H9 (cell line): ENCODE results near the gene SOWAHC. TPM values are rescaled to one million over a fixed set of nuclear protein-coding genes. Genes with fewer than 3 reads are reported as not detected.

Experiments
- DNase-seq: peaks from one replicate; pipeline ENCODE4 v3.0.0-alpha.2; 2017
- H2AFZ ChIP-seq: one replicate; pipeline ENCODE4 v1.6.1; 2013; ENCODE audit warnings: mild to moderate bottlenecking, low read length, control low read depth, moderate library complexity
- H2AK5ac ChIP-seq: 2 replicates; pipeline ENCODE4 v1.6.1; 2013; ENCODE audit warnings: low read length, control low read depth, mixed read lengths; ENCODE audit not compliant: insufficient read length
- H2BK120ac ChIP-seq: one replicate; pipeline ENCODE4 v1.6.1; 2013; ENCODE audit warnings: low read depth, mild to moderate bottlenecking, low read length, control low read depth, inconsistent platforms; ENCODE audit not compliant: poor library complexity, severe bottlenecking
- H2BK12ac ChIP-seq: 2 replicates; pipeline ENCODE4 v1.6.1; 2013; ENCODE audit warnings: low read length, control low read depth, mixed read lengths, low read depth; ENCODE audit not compliant: insufficient read length
- H2BK15ac ChIP-seq: 2 replicates; pipeline ENCODE4 v1.6.1; 2013; ENCODE audit warnings: low read depth, low read length, control low read depth
- H2BK20ac ChIP-seq: one replicate; pipeline ENCODE4 v1.6.1; 2013; ENCODE audit warnings: low read depth, mild to moderate bottlenecking, low read length, control low read depth, inconsistent platforms; ENCODE audit not compliant: poor library complexity, severe bottlenecking
- H2BK5ac ChIP-seq: 2 replicates; pipeline ENCODE4 v1.6.1; 2013; ENCODE audit warnings: low read length, control low read depth, mixed read lengths; ENCODE audit not compliant: insufficient read length
- H3K14ac ChIP-seq: 2 replicates; pipeline ENCODE4 v1.6.1; 2013; ENCODE audit warnings: low read length, control low read depth; ENCODE audit not compliant: insufficient read depth
- H3K18ac ChIP-seq: 2 replicates; pipeline ENCODE4 v1.6.1; 2013; ENCODE audit warnings: low read depth, mild to moderate bottlenecking, mixed read lengths, low read length, control low read depth; ENCODE audit not compliant: insufficient read length
- H3K23ac ChIP-seq: 2 replicates; pipeline ENCODE4 v1.6.1; 2013; ENCODE audit warnings: low read length, control low read depth, mixed read lengths, low read depth; ENCODE audit not compliant: insufficient read length
- H3K23me2 ChIP-seq: 2 replicates; pipeline ENCODE4 v1.6.1; 2013; ENCODE audit warnings: low read depth, mild to moderate bottlenecking, mixed read lengths, low read length, control low read depth; ENCODE audit not compliant: insufficient read length, poor library complexity, severe bottlenecking
- H3K27ac ChIP-seq: 2 replicates; pipeline ENCODE4 v1.5.1; 2013; ENCODE audit warnings: low read length, control low read depth, mixed read lengths, low read depth; ENCODE audit not compliant: insufficient read length
- H3K27me3 ChIP-seq: 2 replicates; pipeline ENCODE4 v1.6.1; 2013; ENCODE audit warnings: low read length, control low read depth, inconsistent platforms; ENCODE audit not compliant: insufficient read depth
- H3K4ac ChIP-seq: 2 replicates; pipeline ENCODE4 v1.6.1; 2013; ENCODE audit warnings: low read depth, mild to moderate bottlenecking, control low read depth, inconsistent platforms, low read length, moderate library complexity
- H3K4me1 ChIP-seq: 2 replicates; pipeline ENCODE4 v1.6.1; 2013; ENCODE audit warnings: low read length, control low read depth, inconsistent platforms; ENCODE audit not compliant: insufficient read depth
- H3K4me2 ChIP-seq: 2 replicates; pipeline ENCODE4 v1.6.1; 2013; ENCODE audit warnings: low read length, control low read depth, mixed read lengths; ENCODE audit not compliant: insufficient read length, insufficient read depth
- H3K56ac ChIP-seq: 2 replicates; pipeline ENCODE4 v1.6.1; 2013; ENCODE audit warnings: low read depth, mild to moderate bottlenecking, mixed read lengths, low read length, control low read depth; ENCODE audit not compliant: insufficient read length
- H3K79me1 ChIP-seq: 2 replicates; pipeline ENCODE4 v1.6.1; 2013; ENCODE audit warnings: low read depth, mild to moderate bottlenecking, moderate library complexity, low read length, control low read depth, inconsistent platforms; ENCODE audit not compliant: insufficient read depth, poor library complexity, severe bottlenecking
- H3K79me2 ChIP-seq: 2 replicates; pipeline ENCODE4 v1.6.1; 2013; ENCODE audit warnings: low read length, control low read depth, inconsistent platforms; ENCODE audit not compliant: insufficient read depth
- H3K9ac ChIP-seq: 2 replicates; pipeline ENCODE4 v1.6.1; 2013; ENCODE audit warnings: low read length, control low read depth, mixed read lengths; ENCODE audit not compliant: insufficient read length; ENCODE audit errors: extremely low read depth
- H3K9me3 ChIP-seq: one replicate; pipeline ENCODE4 v1.6.1; 2013; ENCODE audit warnings: low read depth, low read length, inconsistent platforms; ENCODE audit not compliant: control insufficient read depth
- H3T11ph ChIP-seq: one replicate; pipeline ENCODE4 v1.6.1; 2013; ENCODE audit warnings: mild to moderate bottlenecking, low read length, control low read depth, inconsistent platforms
- H4K20me1 ChIP-seq: one replicate; pipeline ENCODE4 v1.6.1; 2013; ENCODE audit not compliant: control insufficient read depth, insufficient read length, insufficient read depth
- H4K5ac ChIP-seq: 2 replicates; pipeline ENCODE4 v1.6.1; 2013; ENCODE audit warnings: low read depth, mild to moderate bottlenecking, mixed read lengths, low read length, control low read depth; ENCODE audit not compliant: insufficient read length
- H4K8ac ChIP-seq: replicated peaks from 2 replicates; pipeline ENCODE4 v1.6.1; 2013; ENCODE audit warnings: low read length, control low read depth, mixed read lengths, low read depth; ENCODE audit not compliant: insufficient read length
- H4K91ac ChIP-seq: 2 replicates; pipeline ENCODE4 v1.6.1; 2013; ENCODE audit warnings: low read depth, mild to moderate bottlenecking, moderate library complexity, mixed read lengths, low read length, control low read depth; ENCODE audit not compliant: insufficient read length
- H3K27ac Mint-ChIP-seq, 3 experiments: 2 replicates in 2 of 3; 3 replicates in 1 of 3; pipeline ENCODE4 v1.8.0; 2020 to 2021; ENCODE audit warnings: mixed read lengths in 3 of 3, mild to moderate bottlenecking in 1 of 3, moderate library complexity in 1 of 3
- H3K27me3 Mint-ChIP-seq: 2 replicates; pipeline ENCODE4 v1.8.0; 2021; ENCODE audit warnings: low read depth, mild to moderate bottlenecking, moderate library complexity, mixed read lengths
- H3K36me3 Mint-ChIP-seq, 3 experiments: 2 replicates in 2 of 3; 3 replicates in 1 of 3; pipeline ENCODE4 v1.8.0; 2020 to 2021; ENCODE audit warnings: low read depth in 3 of 3, mixed read lengths in 3 of 3; ENCODE audit not compliant: insufficient read depth in 1 of 3
- H3K4me1 Mint-ChIP-seq, 2 experiments: 2 replicates each; pipeline ENCODE4 v1.8.0; 2020; ENCODE audit warnings: mixed read lengths in 2 of 2
- H3K4me3 Mint-ChIP-seq, 2 experiments: 2 replicates in 1 of 2; 3 replicates in 1 of 2; pipeline ENCODE4 v1.8.0; 2020 to 2021; ENCODE audit warnings: mild to moderate bottlenecking in 2 of 2, mixed read lengths in 2 of 2, moderate library complexity in 1 of 2
- H3K9me3 Mint-ChIP-seq, 2 experiments: 2 replicates in 1 of 2; 3 replicates in 1 of 2; pipeline ENCODE4 v1.8.0; 2020; ENCODE audit warnings: mild to moderate bottlenecking in 2 of 2, mixed read lengths in 2 of 2, moderate library complexity in 1 of 2
- CTCF ChIP-seq: fragments of 200-600 bp; sonication (generic); conservative IDR thresholded peaks from 3 replicates; pipeline ENCODE4 v1.8.0; 2021; ENCODE audit warnings: antibody characterized with exemption, mild to moderate bottlenecking
- WGBS: extraction: QIAGEN DNeasy Blood & Tissue Kit; methylation state at CpG from one replicate; pipeline ENCODE4 v1.1.7; 2013; ENCODE audit warnings: missing lambda C conversion rate, low lambda C conversion rate, mixed read lengths; ENCODE audit not compliant: insufficient read length; ENCODE audit errors: extremely low coverage; 5-methylcytosine and 5-hydroxymethylcytosine counted together
- total RNA-seq: library from RNA; stranded (reverse); gene quantifications from 2 replicates; pipeline ENCODE4 v1.2.1, GENCODE V29; 2021

SOWAHC gene
- total RNA-seq, 1 experiment from 2014 or later, result 20.1 TPM

GRCh38 chr2:109629867-109630266 lies 15.7 kb downstream of the SOWAHC start:
- Histone ChIP-seq H3K27me3 (no peaks in the 10 kb centered on the region), H4K8ac (no peak overlapping the region), H3K4ac (no peak overlapping the region), H3K79me1 (no peaks in the 10 kb centered on the region), H2BK12ac (no peak overlapping the region), H2AK5ac (no peak overlapping the region), H2BK20ac (no peak overlapping the region), H4K5ac (no peak overlapping the region), H3K23me2 (no peaks in the 10 kb centered on the region), H2BK5ac (no peak overlapping the region), H2BK15ac (no peak overlapping the region), H3K79me2 (no peaks in the 10 kb centered on the region), H3K9me3 (no peaks in the 10 kb centered on the region), H3K27ac (no peak overlapping the region), H3K4me1 (no peaks in the 10 kb centered on the region), H3K56ac (no peak overlapping the region), H3K18ac (no peak overlapping the region), H2BK120ac (no peak overlapping the region), H2AFZ (no peak overlapping the region), H3K4me2 (no peak overlapping the region), H4K91ac (no peak overlapping the region), H3K14ac (no peak overlapping the region), H4K20me1 (no peaks in the 10 kb centered on the region), H3T11ph (no peak overlapping the region), H3K23ac (no peak overlapping the region), H3K9ac (no peak overlapping the region)
- H3K27me3 Mint-ChIP-seq, result peaks cover 2% of the 10 kb centered on the region; the same call in 1 of the 2 replicates
- no peaks in the 10 kb centered on the region for H3K4me1 Mint-ChIP-seq
- no peaks in the 10 kb centered on the region for H3K9me3 Mint-ChIP-seq
- H3K27ac Mint-ChIP-seq, result no peak overlapping the region; a peak in 1 of 7 replicates
- H3K36me3 Mint-ChIP-seq, result no peaks in the 10 kb centered on the region; a peak in 1 of 7 replicates
- no peak overlapping the region for H3K4me3 Mint-ChIP-seq
- TF ChIP-seq CTCF, result no peak
- DNase-seq, result no peak
- WGBS, result no CpG with 5 or more reads among the region's 3 CpGs
